Fibroblast of mammary gland (primary cell): ENCODE measurements around the gene RCOR2.

Experiments used
- DNase-seq: peaks from one replicate; pipeline ENCODE4 v3.0.0-alpha.2; 2010; ENCODE audit warnings: low read depth
- H3K4me3 ChIP-seq: 2 replicates; pipeline ENCODE4 v1.5.1; 2011; ENCODE audit warnings: low read depth, mild to moderate bottlenecking, low read length, moderate library complexity; ENCODE audit not compliant: control insufficient read depth
- TF ChIP-seq, protein P1 (sequence below): conservative IDR thresholded peaks from 2 replicates; pipeline ENCODE4 v1.5.1; 2011; ENCODE audit warnings: low read depth, low read length, inconsistent platforms; ENCODE audit not compliant: control insufficient read depth, insufficient read depth

The RCOR2 gene

DNA sequence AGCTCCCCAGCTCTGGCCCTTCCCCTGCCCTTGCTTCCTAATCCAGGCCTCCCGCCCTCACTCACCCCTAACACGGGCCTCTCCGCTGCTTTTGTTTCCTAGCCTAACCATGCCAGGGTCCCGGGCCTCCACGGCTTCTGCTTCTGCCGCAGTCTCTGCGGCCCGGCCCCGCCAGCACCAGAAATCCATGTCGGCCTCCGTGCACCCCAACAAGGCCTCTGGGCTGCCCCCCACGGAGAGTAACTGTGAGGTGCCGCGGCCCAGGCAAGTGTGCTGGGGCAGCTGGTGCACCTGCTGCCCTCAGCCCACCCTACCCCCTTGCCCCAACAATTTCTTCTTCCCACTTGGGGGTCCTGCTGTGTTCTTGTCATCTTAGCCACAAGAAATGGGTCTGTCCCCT is 13.1 kb downstream of the RCOR2 start:
- TF ChIP-seq, protein P1, sequence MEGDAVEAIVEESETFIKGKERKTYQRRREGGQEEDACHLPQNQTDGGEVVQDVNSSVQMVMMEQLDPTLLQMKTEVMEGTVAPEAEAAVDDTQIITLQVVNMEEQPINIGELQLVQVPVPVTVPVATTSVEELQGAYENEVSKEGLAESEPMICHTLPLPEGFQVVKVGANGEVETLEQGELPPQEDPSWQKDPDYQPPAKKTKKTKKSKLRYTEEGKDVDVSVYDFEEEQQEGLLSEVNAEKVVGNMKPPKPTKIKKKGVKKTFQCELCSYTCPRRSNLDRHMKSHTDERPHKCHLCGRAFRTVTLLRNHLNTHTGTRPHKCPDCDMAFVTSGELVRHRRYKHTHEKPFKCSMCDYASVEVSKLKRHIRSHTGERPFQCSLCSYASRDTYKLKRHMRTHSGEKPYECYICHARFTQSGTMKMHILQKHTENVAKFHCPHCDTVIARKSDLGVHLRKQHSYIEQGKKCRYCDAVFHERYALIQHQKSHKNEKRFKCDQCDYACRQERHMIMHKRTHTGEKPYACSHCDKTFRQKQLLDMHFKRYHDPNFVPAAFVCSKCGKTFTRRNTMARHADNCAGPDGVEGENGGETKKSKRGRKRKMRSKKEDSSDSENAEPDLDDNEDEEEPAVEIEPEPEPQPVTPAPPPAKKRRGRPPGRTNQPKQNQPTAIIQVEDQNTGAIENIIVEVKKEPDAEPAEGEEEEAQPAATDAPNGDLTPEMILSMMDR: no peak
- DNase-seq: no peak
- no peak overlapping the region for H3K4me3 ChIP-seq

DNA sequence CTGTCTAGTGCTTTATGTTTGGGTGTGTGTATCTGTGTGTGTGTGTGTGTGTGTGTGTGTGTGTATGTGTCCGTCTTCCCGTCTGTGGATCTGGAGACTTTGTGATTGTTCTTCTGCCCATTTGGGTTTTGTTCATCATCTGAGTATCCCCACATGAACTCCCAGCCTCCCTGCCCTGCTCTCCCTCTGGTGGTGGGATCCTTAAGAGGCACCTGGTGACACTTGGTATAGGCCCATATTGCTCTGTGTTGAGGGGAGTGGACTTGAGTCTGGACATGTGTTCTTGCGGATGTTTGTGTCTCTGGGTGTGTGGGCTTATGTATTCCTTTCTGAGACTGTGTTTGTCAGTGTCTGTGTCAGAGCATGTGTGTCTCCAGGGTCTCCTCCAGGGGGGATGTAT is 15.3 kb downstream of the RCOR2 start:
- no peak overlapping the region for H3K4me3 ChIP-seq
- DNase-seq: peak; percentile 50
- TF ChIP-seq, protein P1: peak; percentile 54

DNA sequence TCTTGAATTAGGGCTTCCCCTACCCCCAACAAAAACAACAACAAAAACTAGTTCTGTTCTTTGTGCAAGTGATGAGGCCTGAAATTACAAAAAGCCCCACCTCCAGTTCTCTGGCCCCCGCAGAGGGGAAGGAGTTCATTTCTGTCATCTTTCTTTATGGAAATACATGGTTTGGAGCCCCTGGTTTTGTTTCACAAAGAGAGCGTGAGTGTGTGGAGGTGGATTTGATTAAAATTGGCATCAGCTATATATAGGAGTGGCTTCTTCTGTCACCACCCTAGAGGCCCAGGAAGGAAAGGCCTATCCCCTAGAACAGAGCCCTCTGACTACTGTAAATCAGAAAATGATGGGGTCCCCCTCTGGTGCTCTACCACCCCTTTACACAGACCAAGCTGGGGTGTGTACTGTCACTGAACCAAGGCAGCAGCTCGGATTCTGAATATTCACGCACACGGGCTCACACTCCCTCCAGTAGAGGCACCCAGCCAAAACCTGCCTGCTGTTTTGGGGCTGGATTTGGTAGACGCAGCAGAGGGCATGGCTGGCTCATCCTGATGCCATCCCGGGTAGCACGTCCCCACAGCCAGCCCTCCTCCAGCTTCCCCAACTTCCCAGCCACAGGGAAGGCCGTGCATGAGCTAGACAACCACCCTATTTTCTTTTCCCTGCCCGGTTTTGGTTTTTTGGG is 19.4 kb downstream of the RCOR2 start:
- TF ChIP-seq, protein P1: no peak
- DNase-seq: no peak
- H3K4me3 ChIP-seq: no peak overlapping the region

DNA sequence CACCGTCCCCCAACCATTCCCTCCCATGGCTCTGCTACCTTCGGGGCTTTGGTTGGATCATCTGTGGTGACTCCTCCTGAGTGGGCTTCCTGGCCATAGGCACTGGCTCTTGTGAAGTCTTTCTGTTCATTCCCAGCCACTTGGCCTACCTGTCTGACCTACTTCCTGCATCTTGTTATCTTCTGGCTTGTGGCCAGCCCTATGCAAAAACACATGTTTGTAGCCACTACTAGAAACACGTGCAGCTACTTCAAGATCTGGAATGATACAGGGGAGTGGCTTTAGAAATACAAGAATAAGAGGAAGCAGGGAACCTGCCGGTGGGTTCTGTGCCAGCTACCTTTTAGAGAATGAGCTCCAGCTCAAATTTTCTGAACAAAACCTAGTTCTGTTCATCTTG is 20.9 kb downstream of the RCOR2 start:
- no peak for DNase-seq
- TF ChIP-seq, protein P1: no peak
- no peak overlapping the region for H3K4me3 ChIP-seq

DNA sequence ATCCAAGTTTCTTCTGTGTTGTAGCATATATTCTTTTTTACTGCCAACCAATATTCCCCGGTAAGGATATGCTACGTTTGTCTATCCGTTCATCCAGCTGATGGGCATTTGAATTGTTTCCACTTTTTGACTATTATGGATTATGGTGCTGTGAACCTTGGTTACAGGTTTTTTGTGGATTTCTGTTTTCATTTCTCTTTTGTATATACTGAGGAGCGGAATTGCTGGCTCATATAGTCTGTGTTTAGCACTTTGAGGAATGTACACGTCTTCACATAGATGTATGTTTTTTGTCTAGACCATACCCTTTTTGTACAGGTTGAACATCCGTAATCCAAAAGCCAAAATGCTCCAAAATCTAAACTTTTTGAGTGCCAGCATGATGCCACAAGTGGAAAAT is 23.6 kb downstream of the RCOR2 start:
- no peak for DNase-seq
- TF ChIP-seq, protein P1: no peak
- H3K4me3 ChIP-seq: no peak overlapping the region

DNA sequence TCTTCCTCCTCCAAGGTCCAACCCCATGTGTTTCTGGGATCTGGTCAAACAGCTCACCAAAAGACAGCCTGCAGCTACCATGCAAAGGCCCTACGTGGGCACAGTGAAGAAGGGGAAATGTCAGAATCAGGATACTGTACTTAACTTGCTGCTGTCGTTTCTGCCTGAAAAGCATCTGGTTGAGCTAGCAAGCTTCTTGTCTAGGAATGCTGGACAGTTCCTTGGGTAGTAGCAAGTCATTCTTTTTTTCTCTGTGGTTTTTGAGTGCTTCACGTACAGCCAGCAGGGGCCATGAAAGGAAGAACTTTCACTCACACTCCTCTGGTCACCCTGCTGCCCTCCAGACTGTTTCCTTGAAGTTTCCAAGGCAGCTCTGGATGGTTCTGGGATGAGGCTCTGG is 24.7 kb downstream of the RCOR2 start:
- H3K4me3 ChIP-seq: no peak overlapping the region
- peak; percentile 38 for DNase-seq
- TF ChIP-seq, protein P1: no peak

DNA sequence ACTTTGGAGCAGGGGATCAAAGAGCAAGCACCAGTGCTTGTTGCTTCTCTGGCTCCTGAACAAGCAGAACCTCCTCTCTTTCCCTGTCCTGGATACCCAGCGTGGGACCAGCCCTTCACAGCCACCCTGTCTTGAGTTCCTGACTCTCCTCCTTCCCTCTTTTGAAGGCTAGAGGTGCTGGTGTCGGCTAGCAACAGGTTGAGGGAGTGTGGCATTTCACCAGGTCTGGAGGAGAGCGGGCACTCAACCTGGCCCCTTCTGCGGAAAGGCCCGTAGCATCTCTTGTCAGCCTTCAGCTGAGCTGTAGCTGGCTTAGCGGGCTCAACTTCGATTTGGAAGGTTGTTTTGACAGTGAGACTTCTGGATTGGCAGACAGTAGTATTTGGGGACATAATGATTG is 26.6 kb downstream of the RCOR2 start:
- no peak overlapping the region for H3K4me3 ChIP-seq
- no peak for DNase-seq
- TF ChIP-seq, protein P1: no peak
